HCT116 (cell line): ENCODE results near the gene FCRL3. TPM values are rescaled to one million over a fixed set of nuclear protein-coding genes. Genes with fewer than 3 reads are reported as not detected.

Experiments used
- ATAC-seq: fragments of 200-7000 bp; cut with Tn5 transposase; 2 replicates; pipeline ENCODE4 v1.9.1; 2020; ENCODE audit warnings: mild to moderate bottlenecking, moderate library complexity
- Bru-seq: library from RNA; stranded (reverse); fragments of 400-500 nt; gene quantifications from one replicate; lab custom pipeline; 2021; lab: Mats Ljungman, UMichigan
- BruChase-seq, 2 experiments: library from RNA; stranded (reverse); fragments of 400-500 nt; gene quantifications; one replicate each; lab custom pipeline; 2021; lab: Mats Ljungman, UMichigan
- BruUV-seq: library from RNA; stranded (reverse); fragments of 400-500 nt; replicated peaks from 2 replicates; lab custom pipeline; 2021; lab: Mats Ljungman, UMichigan
- CTCF ChIA-PET: fragments of 300-600 bp; sonication (Branson Sonifier 250); formaldehyde crosslinking; loops from one replicate; lab custom pipeline; 2021; ENCODE audit warnings: antibody characterized with exemption; lab: Charles Lee
- POLR2A ChIA-PET: fragments of 300-600, 350-600 bp; sonication (Branson Sonifier 250); formaldehyde crosslinking; loops from one replicate; lab custom pipeline; 2021; ENCODE audit warnings: antibody characterized with exemption; lab: Charles Lee
- RAD21 ChIA-PET, 2 experiments: fragments of 300-600 bp; sonication (Branson Sonifier 250); formaldehyde crosslinking; loops; one replicate each; lab custom pipeline; 2023; ENCODE audit warnings: low total read pairs in 2 of 2; ENCODE audit not compliant: uncharacterized antibody in 2 of 2, unreplicated experiment in 2 of 2, low non-redundant PET in 1 of 2; lab: Charles Lee
- DNase-seq: peaks from one replicate; pipeline ENCODE4 v3.0.0-alpha.2; 2010; ENCODE audit warnings: low read depth, low spot score
- H2AFZ ChIP-seq: fragments of 200-600 bp; shearing (Covaris generic), sonication (generic); 2 replicates; pipeline ENCODE4 v1.6.1; 2017; ENCODE audit warnings: low read depth, mixed run types, mixed read lengths, antibody characterized with exemption, low read length; ENCODE audit not compliant: poor library complexity, severe bottlenecking
- H3K27ac ChIP-seq: 2 replicates; pipeline ENCODE4 v1.5.1; 2012; ENCODE audit warnings: low read depth, low read length
- H3K27me3 ChIP-seq: fragments of 200-600 bp; sonication (generic); 2 replicates; pipeline ENCODE4 v1.6.1; 2016; ENCODE audit warnings: mixed run types, low read length, mixed read lengths; ENCODE audit not compliant: insufficient read depth
- H3K36me3 ChIP-seq, 2 experiments: fragments of 200-500 bp in 1 of 2; fragments of 200-600 bp in 1 of 2; sonication (Bioruptor generic) in 1 of 2; sonication (generic) in 1 of 2; 2 replicates each; pipeline versions ENCODE4 v1.5.1 to v1.6.1; 2014 to 2016; ENCODE audit warnings: low read length in 2 of 2, inconsistent platforms in 1 of 2, mixed read lengths in 1 of 2, mixed run types in 1 of 2; ENCODE audit not compliant: insufficient read depth in 2 of 2, control insufficient read depth in 1 of 2
- H3K4me1 ChIP-seq, 2 experiments: fragments of 200-600 bp in 1 of 2; sonication (generic) in 1 of 2; 2 replicates each; pipeline versions ENCODE4 v1.5.1 to v1.6.1; 2012 to 2017; ENCODE audit warnings: low read length in 2 of 2, inconsistent platforms in 1 of 2, mild to moderate bottlenecking in 1 of 2, mixed read lengths in 1 of 2, mixed run types in 1 of 2, moderate library complexity in 1 of 2; ENCODE audit not compliant: insufficient read depth in 2 of 2, control insufficient read depth in 1 of 2
- H3K4me2 ChIP-seq: fragments of 200-600 bp; sonication (generic); 2 replicates; pipeline ENCODE4 v1.6.1; 2017; ENCODE audit warnings: mixed run types, low read length, mixed read lengths
- H3K4me3 ChIP-seq, 2 experiments: fragments of 200-600 bp in 1 of 2; sonication (generic) in 1 of 2; replicated peaks in 1 of 2; 2 replicates each; pipeline ENCODE4 v1.5.1; 2011 to 2016; ENCODE audit warnings: low read length in 2 of 2, control low read depth in 1 of 2, low read depth in 1 of 2, mild to moderate bottlenecking in 1 of 2, mixed read lengths in 1 of 2, mixed run types in 1 of 2
- H3K79me2 ChIP-seq: fragments of 200-600 bp; sonication (generic); 2 replicates; pipeline ENCODE4 v1.6.1; 2017; ENCODE audit warnings: mild to moderate bottlenecking, mixed run types, low read length, moderate library complexity, mixed read lengths; ENCODE audit not compliant: insufficient read depth
- H3K9ac ChIP-seq: fragments of 200-600 bp; sonication (generic); 2 replicates; pipeline ENCODE4 v1.6.1; 2016; ENCODE audit warnings: low read length, mixed read lengths
- H3K9me2 ChIP-seq: fragments of 200-600 bp; sonication (generic), shearing (Covaris generic); 2 replicates; pipeline ENCODE4 v1.6.1; 2017; ENCODE audit warnings: mixed run types, mild to moderate bottlenecking, moderate library complexity; ENCODE audit not compliant: insufficient read depth
- H3K9me3 ChIP-seq, 2 experiments: fragments of 200-500 bp in 1 of 2; fragments of 200-600 bp in 1 of 2; sonication (Bioruptor generic) in 1 of 2; sonication (generic) in 1 of 2; 2 replicates each; pipeline ENCODE4 v1.6.1; 2014 to 2017; ENCODE audit warnings: low read length in 2 of 2, mixed read lengths in 2 of 2, inconsistent platforms in 1 of 2, low read depth in 1 of 2, mild to moderate bottlenecking in 1 of 2, mixed run types in 1 of 2, moderate library complexity in 1 of 2; ENCODE audit not compliant: control insufficient read depth in 1 of 2, insufficient read depth in 1 of 2
- H4K20me1 ChIP-seq: fragments of 200-600 bp; sonication (generic), shearing (Covaris generic); 2 replicates; pipeline ENCODE4 v1.6.1; 2017; ENCODE audit warnings: mixed run types, mild to moderate bottlenecking, moderate library complexity; ENCODE audit not compliant: insufficient read depth
- CBX3 ChIP-seq: IDR thresholded peaks from 2 replicates; pipeline ENCODE4 v1.6.1; 2012; ENCODE audit warnings: low read depth
- EGR1 ChIP-seq: IDR thresholded peaks from 2 replicates; pipeline ENCODE4 v1.6.1; 2012; ENCODE audit warnings: low read depth
- EZH2 ChIP-seq: fragments of 200-600 bp; sonication (generic); IDR thresholded peaks from 2 replicates; pipeline ENCODE4 v1.6.1; 2017; ENCODE audit warnings: antibody characterized with exemption, mixed run types
- EZH2phosphoT487 ChIP-seq: fragments of 200-600 bp; IDR thresholded peaks from 2 replicates; pipeline ENCODE4 v1.6.1; 2018; ENCODE audit warnings: antibody characterized with exemption, borderline replicate concordance
- FOSL1 ChIP-seq: IDR thresholded peaks from 2 replicates; pipeline ENCODE4 v1.6.1; 2012; ENCODE audit warnings: low read depth
- JUND ChIP-seq: IDR thresholded peaks from 2 replicates; pipeline ENCODE4 v1.6.1; 2012
- SIN3A ChIP-seq: IDR thresholded peaks from 2 replicates; pipeline ENCODE4 v1.6.1; 2012; ENCODE audit warnings: low read depth
- SP1 ChIP-seq: IDR thresholded peaks from 2 replicates; pipeline ENCODE4 v1.6.1; 2012; ENCODE audit warnings: low read depth
- TCF7L2 ChIP-seq: IDR thresholded peaks from 2 replicates; pipeline ENCODE4 v1.7.0; 2011; ENCODE audit warnings: borderline replicate concordance, inconsistent platforms; ENCODE audit not compliant: insufficient read depth, insufficient read length; ENCODE audit errors: extremely low read depth
- YY1 ChIP-seq: IDR thresholded peaks from 2 replicates; pipeline ENCODE4 v1.6.1; 2011; ENCODE audit warnings: low read length, low read depth, moderate library complexity, mild to moderate bottlenecking; ENCODE audit not compliant: insufficient replicate concordance; ENCODE audit errors: extremely low read depth
- ZNF274 ChIP-seq: fragments of 200-500 bp; sonication (Bioruptor generic); IDR thresholded peaks from 2 replicates; pipeline ENCODE4 v1.6.1; 2014; ENCODE audit warnings: mild to moderate bottlenecking, low read depth, low read length, inconsistent platforms
- intact Hi-C: fragments of 100-400 bp; cut with micrococcal nuclease; formaldehyde crosslinking; loops from 2 replicates; pipeline ENCODE4 v1.10.0; 2022
- long read RNA-seq: library from polyadenylated mRNA; unstranded; transcript quantifications from one replicate; pipeline ENCODE4 v2.0.0, GENCODE V29; 2021; ENCODE audit not compliant: unreplicated experiment
- polyA plus RNA-seq: library from polyadenylated mRNA; unstranded; fragments of >200 nt; gene quantifications from 2 replicates; pipeline ENCODE4 v1.2.1, GENCODE V29; 2012; ENCODE audit warnings: missing spikeins
- total RNA-seq: library from RNA; stranded (reverse); gene quantifications from one replicate; pipeline ENCODE4 v1.2.1, GENCODE V29; 2021; ENCODE audit not compliant: unreplicated experiment
- TF ChIP-seq, protein P1 (sequence below): IDR thresholded peaks from 2 replicates; pipeline ENCODE4 v1.6.1; 2012
- TF ChIP-seq, protein P2 (sequence below): IDR thresholded peaks from 2 replicates; pipeline ENCODE4 v1.6.1; 2012
- TF ChIP-seq, protein P3 (sequence below): IDR thresholded peaks from 2 replicates; pipeline ENCODE4 v1.6.1; 2012; ENCODE audit warnings: low read depth
- TF ChIP-seq, protein P4 (sequence below): IDR thresholded peaks from 2 replicates; pipeline ENCODE4 v1.6.1; 2011; ENCODE audit warnings: mild to moderate bottlenecking, low read length, moderate library complexity; ENCODE audit not compliant: insufficient replicate concordance; ENCODE audit errors: extremely low read depth

FCRL3 gene, protein sequence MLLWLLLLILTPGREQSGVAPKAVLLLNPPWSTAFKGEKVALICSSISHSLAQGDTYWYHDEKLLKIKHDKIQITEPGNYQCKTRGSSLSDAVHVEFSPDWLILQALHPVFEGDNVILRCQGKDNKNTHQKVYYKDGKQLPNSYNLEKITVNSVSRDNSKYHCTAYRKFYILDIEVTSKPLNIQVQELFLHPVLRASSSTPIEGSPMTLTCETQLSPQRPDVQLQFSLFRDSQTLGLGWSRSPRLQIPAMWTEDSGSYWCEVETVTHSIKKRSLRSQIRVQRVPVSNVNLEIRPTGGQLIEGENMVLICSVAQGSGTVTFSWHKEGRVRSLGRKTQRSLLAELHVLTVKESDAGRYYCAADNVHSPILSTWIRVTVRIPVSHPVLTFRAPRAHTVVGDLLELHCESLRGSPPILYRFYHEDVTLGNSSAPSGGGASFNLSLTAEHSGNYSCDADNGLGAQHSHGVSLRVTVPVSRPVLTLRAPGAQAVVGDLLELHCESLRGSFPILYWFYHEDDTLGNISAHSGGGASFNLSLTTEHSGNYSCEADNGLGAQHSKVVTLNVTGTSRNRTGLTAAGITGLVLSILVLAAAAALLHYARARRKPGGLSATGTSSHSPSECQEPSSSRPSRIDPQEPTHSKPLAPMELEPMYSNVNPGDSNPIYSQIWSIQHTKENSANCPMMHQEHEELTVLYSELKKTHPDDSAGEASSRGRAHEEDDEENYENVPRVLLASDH
- total RNA-seq, result not detected
- 0.05 TPM in 1 of 2 replicates, not detected in the other for polyA plus RNA-seq
- percentile 4 among the genes with signal in this experiment for Bru-seq, nascent RNA
- BruChase-seq, experiment 1, labeled RNA remaining after a 6-hour chase, result not detected
- not detected for BruChase-seq, experiment 2, labeled RNA remaining after a 2-hour chase
- long read RNA-seq, result 0 reads

DNA sequence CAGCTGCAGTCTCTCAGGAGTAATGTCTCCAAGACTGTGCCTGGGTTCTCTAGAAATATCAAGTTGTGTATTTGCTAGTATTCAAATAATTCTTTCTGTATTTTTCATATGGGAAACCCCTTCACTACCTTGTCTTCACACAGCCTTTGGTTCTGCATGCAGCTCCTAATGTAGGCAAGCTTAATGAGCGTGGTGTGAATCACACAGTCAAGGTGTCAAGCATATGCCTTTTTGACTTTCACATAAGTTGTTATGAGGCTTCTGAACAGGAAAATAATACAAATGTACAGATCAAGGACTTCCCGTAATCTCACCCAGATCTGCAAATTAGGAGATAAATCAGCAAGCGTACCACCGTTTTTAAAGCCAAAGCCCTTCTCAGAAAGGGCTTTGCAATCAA lies at the start of gene FCRL3:
Gene FCRL3, minus strand, starts transcription at position 38 of the 400 bp plus-strand sequence. CDS start 280 bp downstream, outside the sequence.
- BruUV-seq, result no TSS peak
- ChIA-PET RAD21 (no interaction called here), POLR2A (no interaction called here), CTCF (no interaction called here)
- Histone ChIP-seq H4K20me1 (no peaks in the 10 kb centered on the region), H3K27ac (no peak within 1 kb of the TSS), H3K27me3 (peaks cover 51% of the 10 kb centered on the region), H3K4me1 (no peaks in the 10 kb centered on the region), H3K9me3 (no peaks in the 10 kb centered on the region), H3K9ac (no peak within 1 kb of the TSS), H2AFZ (no peak within 1 kb of the TSS), H3K4me3 (no peak within 1 kb of the TSS), H3K36me3 (no peaks in the 10 kb centered on the region), H3K79me2 (no peaks in the 10 kb centered on the region), H3K9me2 (no peaks in the 10 kb centered on the region), H3K4me2 (no peak within 1 kb of the TSS)
- intact Hi-C loops, result no loop called here
- DNase-seq (no peak), ATAC-seq (no peak)
- TF ChIP-seq TCF7L2, result no peak
- TF ChIP-seq ZNF274, result no peak
- TF ChIP-seq YY1, result no peak
- no peak for TF ChIP-seq JUND
- TF ChIP-seq, protein P1, sequence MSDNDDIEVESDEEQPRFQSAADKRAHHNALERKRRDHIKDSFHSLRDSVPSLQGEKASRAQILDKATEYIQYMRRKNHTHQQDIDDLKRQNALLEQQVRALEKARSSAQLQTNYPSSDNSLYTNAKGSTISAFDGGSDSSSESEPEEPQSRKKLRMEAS, result no peak
- TF ChIP-seq SIN3A, result no peak
- TF ChIP-seq, protein P2, sequence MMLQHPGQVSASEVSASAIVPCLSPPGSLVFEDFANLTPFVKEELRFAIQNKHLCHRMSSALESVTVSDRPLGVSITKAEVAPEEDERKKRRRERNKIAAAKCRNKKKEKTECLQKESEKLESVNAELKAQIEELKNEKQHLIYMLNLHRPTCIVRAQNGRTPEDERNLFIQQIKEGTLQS, result no peak
- TF ChIP-seq EZH2, result no peak
- no peak for TF ChIP-seq CBX3
- TF ChIP-seq, protein P3, sequence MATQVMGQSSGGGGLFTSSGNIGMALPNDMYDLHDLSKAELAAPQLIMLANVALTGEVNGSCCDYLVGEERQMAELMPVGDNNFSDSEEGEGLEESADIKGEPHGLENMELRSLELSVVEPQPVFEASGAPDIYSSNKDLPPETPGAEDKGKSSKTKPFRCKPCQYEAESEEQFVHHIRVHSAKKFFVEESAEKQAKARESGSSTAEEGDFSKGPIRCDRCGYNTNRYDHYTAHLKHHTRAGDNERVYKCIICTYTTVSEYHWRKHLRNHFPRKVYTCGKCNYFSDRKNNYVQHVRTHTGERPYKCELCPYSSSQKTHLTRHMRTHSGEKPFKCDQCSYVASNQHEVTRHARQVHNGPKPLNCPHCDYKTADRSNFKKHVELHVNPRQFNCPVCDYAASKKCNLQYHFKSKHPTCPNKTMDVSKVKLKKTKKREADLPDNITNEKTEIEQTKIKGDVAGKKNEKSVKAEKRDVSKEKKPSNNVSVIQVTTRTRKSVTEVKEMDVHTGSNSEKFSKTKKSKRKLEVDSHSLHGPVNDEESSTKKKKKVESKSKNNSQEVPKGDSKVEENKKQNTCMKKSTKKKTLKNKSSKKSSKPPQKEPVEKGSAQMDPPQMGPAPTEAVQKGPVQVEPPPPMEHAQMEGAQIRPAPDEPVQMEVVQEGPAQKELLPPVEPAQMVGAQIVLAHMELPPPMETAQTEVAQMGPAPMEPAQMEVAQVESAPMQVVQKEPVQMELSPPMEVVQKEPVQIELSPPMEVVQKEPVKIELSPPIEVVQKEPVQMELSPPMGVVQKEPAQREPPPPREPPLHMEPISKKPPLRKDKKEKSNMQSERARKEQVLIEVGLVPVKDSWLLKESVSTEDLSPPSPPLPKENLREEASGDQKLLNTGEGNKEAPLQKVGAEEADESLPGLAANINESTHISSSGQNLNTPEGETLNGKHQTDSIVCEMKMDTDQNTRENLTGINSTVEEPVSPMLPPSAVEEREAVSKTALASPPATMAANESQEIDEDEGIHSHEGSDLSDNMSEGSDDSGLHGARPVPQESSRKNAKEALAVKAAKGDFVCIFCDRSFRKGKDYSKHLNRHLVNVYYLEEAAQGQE, result no peak
- TF ChIP-seq EGR1, result no peak
- no peak for TF ChIP-seq FOSL1
- no peak for TF ChIP-seq SP1
- no peak for TF ChIP-seq EZH2phosphoT487
- TF ChIP-seq, protein P4, sequence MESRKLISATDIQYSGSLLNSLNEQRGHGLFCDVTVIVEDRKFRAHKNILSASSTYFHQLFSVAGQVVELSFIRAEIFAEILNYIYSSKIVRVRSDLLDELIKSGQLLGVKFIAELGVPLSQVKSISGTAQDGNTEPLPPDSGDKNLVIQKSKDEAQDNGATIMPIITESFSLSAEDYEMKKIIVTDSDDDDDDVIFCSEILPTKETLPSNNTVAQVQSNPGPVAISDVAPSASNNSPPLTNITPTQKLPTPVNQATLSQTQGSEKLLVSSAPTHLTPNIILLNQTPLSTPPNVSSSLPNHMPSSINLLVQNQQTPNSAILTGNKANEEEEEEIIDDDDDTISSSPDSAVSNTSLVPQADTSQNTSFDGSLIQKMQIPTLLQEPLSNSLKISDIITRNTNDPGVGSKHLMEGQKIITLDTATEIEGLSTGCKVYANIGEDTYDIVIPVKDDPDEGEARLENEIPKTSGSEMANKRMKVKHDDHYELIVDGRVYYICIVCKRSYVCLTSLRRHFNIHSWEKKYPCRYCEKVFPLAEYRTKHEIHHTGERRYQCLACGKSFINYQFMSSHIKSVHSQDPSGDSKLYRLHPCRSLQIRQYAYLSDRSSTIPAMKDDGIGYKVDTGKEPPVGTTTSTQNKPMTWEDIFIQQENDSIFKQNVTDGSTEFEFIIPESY, result no peak
